CD14-positive monocyte (primary cell): ENCODE results near the gene ZDHHC4. TPM values are rescaled to one million over a fixed set of nuclear protein-coding genes. Genes with fewer than 3 reads are reported as not detected.
A peak's percentile ranks its signal among the peaks of the same experiment; 100 is the strongest.

Experiments used
- DNase-seq, 3 donors: peaks; one replicate each; pipeline ENCODE4 v3.0.0-alpha.2; 2011 to 2022
- H2AFZ ChIP-seq: 2 replicates; pipeline ENCODE4 v1.6.0; 2012; ENCODE audit warnings: mild to moderate bottlenecking, low read depth, low read length, inconsistent platforms; ENCODE audit not compliant: insufficient read depth, poor library complexity, severe bottlenecking
- H3K27ac ChIP-seq, 2 donors: 1 replicate in 1 of 2; 2 replicates in 1 of 2; pipeline ENCODE4 v1.5.1; 2012 to 2013; ENCODE audit warnings: low read length in 2 of 2, control low read depth in 1 of 2, inconsistent platforms in 1 of 2, low read depth in 1 of 2, mild to moderate bottlenecking in 1 of 2
- H3K27me3 ChIP-seq, 2 donors: one replicate each; pipeline versions ENCODE4 v1.6.0 to v1.6.1; 2011 to 2013; ENCODE audit warnings: low read length in 2 of 2; ENCODE audit not compliant: control insufficient read depth in 2 of 2, insufficient read depth in 2 of 2
- H3K36me3 ChIP-seq, 2 donors: replicated peaks in 1 of 2; 1 replicate in 1 of 2; 2 replicates in 1 of 2; pipeline versions ENCODE4 v1.5.1 to v1.6.1; 2012 to 2013; ENCODE audit warnings: low read length in 2 of 2, control low read depth in 1 of 2, inconsistent platforms in 1 of 2, mild to moderate bottlenecking in 1 of 2; ENCODE audit not compliant: insufficient read depth in 2 of 2, control insufficient read depth in 1 of 2
- H3K4me1 ChIP-seq, 2 donors: 1 replicate in 1 of 2; 2 replicates in 1 of 2; pipeline versions ENCODE4 v1.5.1 to v1.6.1; 2012 to 2013; ENCODE audit warnings: low read length in 2 of 2, control low read depth in 1 of 2, inconsistent platforms in 1 of 2, mild to moderate bottlenecking in 1 of 2, moderate library complexity in 1 of 2; ENCODE audit not compliant: insufficient read depth in 2 of 2, control insufficient read depth in 1 of 2
- H3K4me2 ChIP-seq: replicated peaks from 2 replicates; pipeline ENCODE3; 2012; ENCODE audit warnings: low read length, moderate library complexity, mild to moderate bottlenecking; ENCODE audit not compliant: poor library complexity, severe bottlenecking; ENCODE audit errors: extremely low read depth
- H3K4me3 ChIP-seq, 3 experiments: fragments of 200-600 bp in 1 of 3; sonication (generic) in 1 of 3; replicated peaks in 1 of 3; 1 replicate in 2 of 3; 2 replicates in 1 of 3; pipeline ENCODE4 v1.5.1; 2011 to 2013; ENCODE audit warnings: low read length in 3 of 3, mild to moderate bottlenecking in 3 of 3, control low read depth in 2 of 3, low read depth in 2 of 3, inconsistent platforms in 1 of 3, moderate library complexity in 1 of 3
- H3K79me2 ChIP-seq: 2 replicates; pipeline ENCODE4 v1.6.0; 2012; ENCODE audit warnings: mild to moderate bottlenecking, control low read depth, inconsistent platforms, low read length, moderate library complexity; ENCODE audit not compliant: insufficient read depth
- H3K9ac ChIP-seq: 2 replicates; pipeline ENCODE4 v1.6.0; 2017; ENCODE audit warnings: low read length, mild to moderate bottlenecking; ENCODE audit not compliant: insufficient read depth, poor library complexity, severe bottlenecking
- H3K9me3 ChIP-seq, 2 donors: replicated peaks in 1 of 2; 1 replicate in 1 of 2; 2 replicates in 1 of 2; pipeline versions ENCODE4 v1.5.1 to v1.6.1; 2012 to 2013; ENCODE audit warnings: low read length in 2 of 2, control low read depth in 1 of 2; ENCODE audit not compliant: control insufficient read depth in 1 of 2, insufficient read depth in 1 of 2
- H4K20me1 ChIP-seq: 2 replicates; pipeline ENCODE4 v1.6.0; 2012; ENCODE audit warnings: mild to moderate bottlenecking, low read length, control low read depth, moderate library complexity; ENCODE audit not compliant: insufficient read depth
- H3K27ac Mint-ChIP-seq, 7 donors: one replicate each; pipeline ENCODE4 v1.8.0; 2020; ENCODE audit warnings: mild to moderate bottlenecking in 7 of 7, mixed read lengths in 7 of 7, moderate library complexity in 6 of 7, inconsistent platforms in 2 of 7
- H3K27me3 Mint-ChIP-seq, 3 donors: one replicate each; pipeline ENCODE4 v1.8.0; 2021 to 2022; ENCODE audit warnings: low read depth in 3 of 3, mild to moderate bottlenecking in 3 of 3, mixed read lengths in 3 of 3, moderate library complexity in 3 of 3, inconsistent platforms in 1 of 3
- H3K36me3 Mint-ChIP-seq, 2 donors: one replicate each; pipeline ENCODE4 v1.8.0; 2020; ENCODE audit warnings: mixed read lengths in 2 of 2, inconsistent platforms in 1 of 2, mild to moderate bottlenecking in 1 of 2
- H3K4me1 Mint-ChIP-seq: one replicate; pipeline ENCODE4 v1.8.0; 2020; ENCODE audit warnings: mild to moderate bottlenecking, mixed read lengths
- H3K4me3 Mint-ChIP-seq, 2 donors: one replicate each; pipeline ENCODE4 v1.8.0; 2020; ENCODE audit warnings: mild to moderate bottlenecking in 2 of 2, mixed read lengths in 2 of 2, moderate library complexity in 1 of 2
- H3K9me3 Mint-ChIP-seq, 7 donors: one replicate each; pipeline ENCODE4 v1.8.0; 2020 to 2022; ENCODE audit warnings: mixed read lengths in 7 of 7, mild to moderate bottlenecking in 6 of 7, moderate library complexity in 6 of 7, inconsistent platforms in 2 of 7
- WGBS: methylation state at CpG from one replicate; pipeline ENCODE4 v1.1.5; 2013; ENCODE audit warnings: missing lambda C conversion rate; ENCODE audit not compliant: insufficient coverage; 5-methylcytosine and 5-hydroxymethylcytosine counted together
- intact Hi-C, 2 donors: fragments of 100-400 bp; cut with micrococcal nuclease; formaldehyde crosslinking; loops; one replicate each; pipeline versions ENCODE4 v1.15.0 to v1.15.1; 2023
- polyA plus RNA-seq, 3 donors: library from polyadenylated mRNA; depleted of rRNA in 1 of 3; unstranded in 2 of 3; stranded (reverse) in 1 of 3; fragments of 300-500 nt in 2 of 3; fragments of >200 nt in 1 of 3; fragmentation: Illumina TruSeq in 2 of 3; gene quantifications; 1 replicate in 2 of 3; 2 replicates in 1 of 3; pipeline ENCODE4 v1.2.3, GENCODE V29; 2012 to 2021
- TF ChIP-seq, protein P1 (sequence below): fragments of 200-600 bp; IDR thresholded peaks from one replicate; pipeline ENCODE4 v1.8.0; 2022; ENCODE audit warnings: antibody characterized with exemption, mild to moderate bottlenecking

ZDHHC4 gene
- polyA plus RNA-seq, 3 donors = 30.3 to 55.6 (median 52.9) TPM

DNA sequence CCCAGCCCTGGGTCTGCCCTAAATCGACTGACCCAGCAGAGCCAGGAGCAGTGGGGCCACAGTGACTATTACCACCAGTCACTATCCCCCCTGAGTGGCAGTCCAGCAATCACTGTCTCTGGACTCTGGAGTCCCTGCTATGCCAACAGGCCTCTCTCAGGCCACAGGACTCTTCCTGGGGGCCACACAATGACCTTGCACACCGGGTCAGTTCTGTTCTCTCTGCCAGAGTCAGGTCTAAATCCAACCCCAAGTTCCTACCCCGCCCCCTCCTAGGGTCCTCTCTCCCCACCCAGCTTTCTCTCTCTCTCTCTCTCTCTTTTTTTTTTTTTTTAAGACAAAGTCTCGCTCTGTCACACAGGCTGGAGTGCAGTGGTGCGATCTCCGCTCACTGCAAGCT is 47.6 kb upstream of the ZDHHC4 start:
- no peak for DNase-seq
- WGBS = 96% methylated on average over 5 of the region's 6 CpGs
- H3K4me2 ChIP-seq = no peak overlapping the region
- Mint-ChIP-seq H3K27me3 (peaks cover 56 to 76% (median 68%) of the 10 kb centered on the region in 3 donors), H3K4me3 (peak overlapping the region in 1 of 2 donors; percentile 83), H3K4me1 (peaks cover 24% of the 10 kb centered on the region), H3K9me3 (peaks cover 0 to 9% (median 0%) of the 10 kb centered on the region in 7 donors), H3K27ac (no peak overlapping the region), H3K36me3 (no peaks in the 10 kb centered on the region)
- H3K9ac ChIP-seq = no peak overlapping the region
- peaks cover 12 to 21% of the 10 kb centered on the region in 2 donors for H3K4me1 ChIP-seq
- intact Hi-C loops = no loop called here
- H3K4me3 ChIP-seq = no peak overlapping the region
- H3K9me3 ChIP-seq = no peaks in the 10 kb centered on the region
- no peaks in the 10 kb centered on the region for H3K36me3 ChIP-seq
- no peak overlapping the region for H2AFZ ChIP-seq
- no peak overlapping the region for H3K27ac ChIP-seq
- no peaks in the 10 kb centered on the region for H4K20me1 ChIP-seq
- TF ChIP-seq, protein P1, sequence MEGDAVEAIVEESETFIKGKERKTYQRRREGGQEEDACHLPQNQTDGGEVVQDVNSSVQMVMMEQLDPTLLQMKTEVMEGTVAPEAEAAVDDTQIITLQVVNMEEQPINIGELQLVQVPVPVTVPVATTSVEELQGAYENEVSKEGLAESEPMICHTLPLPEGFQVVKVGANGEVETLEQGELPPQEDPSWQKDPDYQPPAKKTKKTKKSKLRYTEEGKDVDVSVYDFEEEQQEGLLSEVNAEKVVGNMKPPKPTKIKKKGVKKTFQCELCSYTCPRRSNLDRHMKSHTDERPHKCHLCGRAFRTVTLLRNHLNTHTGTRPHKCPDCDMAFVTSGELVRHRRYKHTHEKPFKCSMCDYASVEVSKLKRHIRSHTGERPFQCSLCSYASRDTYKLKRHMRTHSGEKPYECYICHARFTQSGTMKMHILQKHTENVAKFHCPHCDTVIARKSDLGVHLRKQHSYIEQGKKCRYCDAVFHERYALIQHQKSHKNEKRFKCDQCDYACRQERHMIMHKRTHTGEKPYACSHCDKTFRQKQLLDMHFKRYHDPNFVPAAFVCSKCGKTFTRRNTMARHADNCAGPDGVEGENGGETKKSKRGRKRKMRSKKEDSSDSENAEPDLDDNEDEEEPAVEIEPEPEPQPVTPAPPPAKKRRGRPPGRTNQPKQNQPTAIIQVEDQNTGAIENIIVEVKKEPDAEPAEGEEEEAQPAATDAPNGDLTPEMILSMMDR = no peak
- no peaks in the 10 kb centered on the region for H3K79me2 ChIP-seq
- H3K27me3 ChIP-seq = peaks cover 5 to 54% of the 10 kb centered on the region in 2 donors

GRCh38 chr7:6530626-6531491 is 46.4 kb upstream of the ZDHHC4 start:
- Histone ChIP-seq H3K36me3 (no peaks in the 10 kb centered on the region), H2AFZ (peak overlapping the region; percentile 61), H3K4me1 (peaks cover 12 to 21% of the 10 kb centered on the region in 2 donors), H3K27ac (no peak overlapping the region), H4K20me1 (no peaks in the 10 kb centered on the region), H3K79me2 (no peaks in the 10 kb centered on the region), H3K4me3 (peak overlapping the region in 2 of 3 experiments; percentile 12 to 69), H3K27me3 (peaks cover 5 to 52% of the 10 kb centered on the region in 2 donors), H3K4me2 (peak overlapping the region; percentile 71), H3K9ac (no peak overlapping the region), H3K9me3 (no peaks in the 10 kb centered on the region)
- intact Hi-C loops = no loop called here
- peaks cover 24% of the 10 kb centered on the region for H3K4me1 Mint-ChIP-seq
- under 1% methylated on average over 69 of the region's 74 CpGs for WGBS
- H3K27ac Mint-ChIP-seq = no peak overlapping the region
- TF ChIP-seq, protein P1 = no peak
- H3K4me3 Mint-ChIP-seq = peak overlapping the region; percentile 61 to 83
- no peak for DNase-seq
- H3K36me3 Mint-ChIP-seq = no peaks in the 10 kb centered on the region
- peaks cover 63 to 84% (median 69%) of the 10 kb centered on the region in 3 donors for H3K27me3 Mint-ChIP-seq
- H3K9me3 Mint-ChIP-seq = peaks cover 0 to 6% (median 0%) of the 10 kb centered on the region in 7 donors
